ENCODE measurements around the gene TMEM81.

GRCh38 chr1:205071028-205071409 is 13.2 kb downstream of the TMEM81 start:
- TF ChIP-seq EZH2 (IDR thresholded peaks at IDR 0.05; ENCODE audit: insufficient read depth, poor library complexity, severe bottlenecking), result no peak
- TF ChIP-seq EZH2phosphoT487 (IDR thresholded peaks at IDR 0.05; ENCODE audit: insufficient read depth, low read depth), result no peak

Measured in GM23248 (cell line).